ENCODE measurements around the gene MRPS2. TPM values are rescaled to one million over a fixed set of nuclear protein-coding genes. Genes with fewer than 3 reads are reported as not detected.
"Not testable (repeated sequence)": the region's sequence is repeated elsewhere in the genome, so short reads cannot be mapped to it uniquely, and the experiment has no call there.

Gene MRPS2
- total RNA-seq, 1 donor: 21.4 TPM

DNA sequence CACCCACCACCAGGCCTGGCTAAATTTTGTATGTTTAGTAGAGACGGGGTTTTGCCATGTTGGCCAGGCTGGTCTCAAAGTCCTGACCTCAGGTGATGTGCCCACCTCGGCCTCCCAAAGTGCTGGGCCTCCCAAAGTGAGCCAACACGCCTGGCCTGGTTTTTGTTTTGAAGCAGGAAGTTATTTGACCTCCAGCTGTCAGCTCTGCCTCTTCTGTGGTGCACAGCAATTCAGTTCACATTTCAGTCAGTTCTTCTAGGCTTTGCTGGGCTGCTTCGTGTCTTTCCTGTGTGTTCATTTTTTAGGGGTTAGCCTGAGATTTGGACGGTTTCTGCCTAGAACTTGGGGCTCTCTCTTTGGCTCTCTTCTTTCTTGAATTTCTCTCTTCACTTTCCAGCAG, 29.7 kb downstream of the MRPS2 start:
- TF ChIP-seq, protein P1, sequence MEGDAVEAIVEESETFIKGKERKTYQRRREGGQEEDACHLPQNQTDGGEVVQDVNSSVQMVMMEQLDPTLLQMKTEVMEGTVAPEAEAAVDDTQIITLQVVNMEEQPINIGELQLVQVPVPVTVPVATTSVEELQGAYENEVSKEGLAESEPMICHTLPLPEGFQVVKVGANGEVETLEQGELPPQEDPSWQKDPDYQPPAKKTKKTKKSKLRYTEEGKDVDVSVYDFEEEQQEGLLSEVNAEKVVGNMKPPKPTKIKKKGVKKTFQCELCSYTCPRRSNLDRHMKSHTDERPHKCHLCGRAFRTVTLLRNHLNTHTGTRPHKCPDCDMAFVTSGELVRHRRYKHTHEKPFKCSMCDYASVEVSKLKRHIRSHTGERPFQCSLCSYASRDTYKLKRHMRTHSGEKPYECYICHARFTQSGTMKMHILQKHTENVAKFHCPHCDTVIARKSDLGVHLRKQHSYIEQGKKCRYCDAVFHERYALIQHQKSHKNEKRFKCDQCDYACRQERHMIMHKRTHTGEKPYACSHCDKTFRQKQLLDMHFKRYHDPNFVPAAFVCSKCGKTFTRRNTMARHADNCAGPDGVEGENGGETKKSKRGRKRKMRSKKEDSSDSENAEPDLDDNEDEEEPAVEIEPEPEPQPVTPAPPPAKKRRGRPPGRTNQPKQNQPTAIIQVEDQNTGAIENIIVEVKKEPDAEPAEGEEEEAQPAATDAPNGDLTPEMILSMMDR (IDR thresholded peaks at IDR 0.05; ENCODE audit: insufficient read depth, low read length): no peak
- H3K4me3 ChIP-seq (ENCODE audit: low read depth, low read length): no peak overlapping the region
- no peak for DNase-seq (ENCODE audit: low read depth)

DNA sequence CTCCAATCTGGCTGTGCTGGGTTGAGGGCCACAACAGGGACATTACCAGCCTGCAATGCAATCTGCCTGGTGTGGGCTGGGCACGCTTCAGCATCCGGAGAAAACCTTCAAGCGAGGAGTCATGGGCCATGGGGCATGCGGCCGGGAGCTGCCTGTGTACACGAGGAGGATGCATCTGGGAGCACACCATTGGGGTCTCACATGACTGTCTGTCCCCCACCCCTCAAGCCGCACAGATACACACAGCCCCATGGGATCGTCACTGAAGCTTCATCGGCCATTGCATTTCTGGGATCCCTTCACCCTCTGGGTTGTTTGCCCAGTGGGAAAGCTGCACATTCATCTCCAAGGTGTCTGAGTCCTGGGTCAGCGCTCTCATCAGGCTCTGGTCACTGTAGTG, 30.6 kb downstream of the MRPS2 start:
- H3K4me3 ChIP-seq (ENCODE audit: low read depth, low read length): no peak overlapping the region
- TF ChIP-seq, protein P1 (IDR thresholded peaks at IDR 0.05; ENCODE audit: insufficient read depth, low read length): no peak

DNA sequence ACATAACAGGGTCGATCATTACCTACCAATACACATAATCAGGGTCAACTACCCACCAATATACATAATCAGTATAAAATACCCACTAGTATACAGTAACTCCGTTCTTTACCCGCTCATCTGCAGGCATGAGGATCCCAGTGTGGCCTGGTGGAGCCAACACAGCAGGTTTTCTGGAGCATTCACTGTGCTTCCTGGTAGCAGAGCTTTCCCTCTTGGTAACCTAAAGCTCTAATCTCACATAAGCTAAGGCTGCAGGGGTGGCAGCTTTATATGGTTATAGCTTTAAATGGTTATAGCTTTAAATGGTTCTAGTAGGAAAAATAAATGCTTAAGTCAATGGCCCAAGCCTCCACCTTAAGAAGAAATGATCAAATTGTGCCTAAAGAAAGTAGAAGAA, 32.6 kb downstream of the MRPS2 start:
- no peak for DNase-seq (ENCODE audit: low read depth)
- no peak overlapping the region for H3K4me3 ChIP-seq (ENCODE audit: low read depth, low read length)
- TF ChIP-seq, protein P1 (IDR thresholded peaks at IDR 0.05; ENCODE audit: insufficient read depth, low read length): no peak

More for the DNA sequence above, 30.6 kb downstream of the MRPS2 start:
- no peak for DNase-seq (ENCODE audit: low read depth)

DNA sequence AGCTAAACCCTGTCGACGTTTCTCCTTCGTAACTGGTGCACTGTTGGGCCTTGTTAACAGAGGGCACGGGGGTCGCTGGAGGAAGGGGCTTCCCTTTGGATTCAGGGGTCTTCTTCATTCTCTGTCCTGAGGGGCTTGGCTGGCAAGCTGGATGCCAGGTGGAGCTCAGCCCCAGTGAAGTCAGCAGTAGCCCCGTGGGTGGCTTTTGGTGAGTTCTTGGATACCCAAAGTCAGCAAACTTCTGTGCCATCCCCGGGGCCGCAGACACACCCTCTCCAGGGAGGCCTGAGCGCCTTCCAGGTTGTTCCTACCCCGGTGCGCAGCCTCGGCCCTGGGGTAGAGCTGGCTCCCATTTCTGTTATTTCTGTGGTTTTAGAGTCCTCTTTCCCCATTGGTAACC, 33.2 kb downstream of the MRPS2 start:
- H3K4me3 ChIP-seq (ENCODE audit: low read depth, low read length): no peak overlapping the region
- TF ChIP-seq, protein P1 (IDR thresholded peaks at IDR 0.05; ENCODE audit: insufficient read depth, low read length): no peak
- no peak for DNase-seq (ENCODE audit: low read depth)

DNA sequence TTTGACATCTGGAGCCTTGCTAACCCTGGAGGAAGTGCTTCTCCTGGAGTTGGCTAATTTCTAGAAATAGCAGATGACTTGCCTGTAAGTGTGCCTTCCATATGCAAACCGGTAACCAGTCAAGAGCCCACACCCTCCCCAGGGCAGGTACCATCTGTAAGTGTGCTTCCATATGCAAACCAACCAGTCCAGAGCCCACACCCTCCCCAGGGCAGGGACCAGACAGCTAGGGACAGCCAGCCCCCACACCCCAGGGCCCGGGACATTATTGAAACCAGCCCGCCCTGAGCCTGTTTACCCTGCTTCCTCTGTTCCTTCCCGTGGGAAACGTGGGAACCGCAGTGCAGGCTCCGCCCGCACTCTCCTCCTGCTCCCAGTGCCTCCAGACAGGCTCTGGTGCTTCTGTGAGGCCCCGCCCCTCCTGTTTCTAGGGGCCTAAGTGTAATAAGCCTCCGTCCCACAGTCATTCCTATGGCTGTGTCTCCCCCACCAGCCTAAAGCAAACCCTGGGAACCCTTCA, 33.8 kb downstream of the MRPS2 start:
- DNase-seq (ENCODE audit: low read depth); H3K4me3 ChIP-seq (ENCODE audit: low read depth, low read length): not testable (repeated sequence)

DNA sequence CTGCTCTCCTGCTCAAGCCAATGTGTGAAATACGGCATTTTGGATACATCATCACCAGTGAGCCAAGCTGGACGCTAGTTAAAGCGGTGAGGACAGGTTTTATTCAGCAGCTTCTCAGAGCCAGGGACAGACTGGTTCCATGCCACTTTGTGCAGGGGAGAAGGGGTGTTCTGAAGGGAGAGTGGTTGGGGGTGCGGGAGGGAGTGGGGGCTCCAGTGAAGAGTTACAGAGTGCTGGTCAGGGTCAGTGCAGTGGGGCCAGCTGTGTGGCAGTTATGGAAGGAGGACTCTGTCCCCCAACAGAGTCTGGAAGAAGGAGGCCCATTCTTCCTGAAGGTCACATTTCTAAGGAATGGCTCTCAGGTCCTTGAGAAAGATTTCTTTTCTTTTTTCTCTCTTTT, 34.3 kb downstream of the MRPS2 start:
- not testable (repeated sequence) for DNase-seq (ENCODE audit: low read depth); H3K4me3 ChIP-seq (ENCODE audit: low read depth, low read length)

DNA sequence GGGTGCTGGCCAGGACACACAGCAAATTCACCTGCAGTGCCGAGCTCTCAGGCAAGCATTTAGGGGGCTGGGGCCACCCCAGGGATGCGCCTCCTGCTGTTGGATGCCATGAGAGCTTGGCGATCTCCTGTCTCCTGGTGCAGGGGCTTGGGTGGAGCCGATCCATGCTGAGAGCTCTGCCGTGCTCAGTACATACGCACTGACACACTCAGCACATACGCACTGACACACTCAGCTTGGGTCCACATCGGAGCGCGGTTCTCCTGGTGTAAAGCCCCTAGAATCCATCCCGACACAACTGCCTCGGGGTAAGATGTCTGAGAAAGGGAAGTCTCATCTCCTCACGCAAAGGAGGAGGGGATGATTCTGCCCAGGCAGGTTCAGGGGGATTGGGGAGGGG, 35.1 kb downstream of the MRPS2 start:
- not testable (repeated sequence) for H3K4me3 ChIP-seq (ENCODE audit: low read depth, low read length); DNase-seq (ENCODE audit: low read depth)

DNA sequence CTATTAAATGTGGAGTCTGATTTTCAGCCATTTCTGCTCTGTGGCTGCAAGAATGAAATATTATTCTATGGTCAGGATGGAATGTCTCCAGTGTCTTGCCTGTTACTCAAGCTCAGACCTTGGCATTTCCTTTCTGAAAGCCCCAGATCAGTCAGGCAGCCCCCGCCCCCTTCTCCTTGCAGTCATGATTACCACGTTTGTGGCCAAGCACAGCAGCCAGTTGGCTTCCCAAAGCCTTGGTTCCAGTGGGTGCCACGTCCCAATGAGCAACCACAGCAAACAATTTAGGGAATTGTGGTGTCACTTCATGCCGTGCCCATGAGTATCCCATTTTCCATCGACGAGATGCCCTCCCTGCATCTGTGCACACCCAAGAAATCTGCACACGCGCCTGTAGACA, 35.7 kb downstream of the MRPS2 start:
- no peak overlapping the region for H3K4me3 ChIP-seq (ENCODE audit: low read depth, low read length)
- peak; percentile 9 for DNase-seq (ENCODE audit: low read depth)
- TF ChIP-seq, protein P1 (IDR thresholded peaks at IDR 0.05; ENCODE audit: insufficient read depth, low read length): no peak

DNA sequence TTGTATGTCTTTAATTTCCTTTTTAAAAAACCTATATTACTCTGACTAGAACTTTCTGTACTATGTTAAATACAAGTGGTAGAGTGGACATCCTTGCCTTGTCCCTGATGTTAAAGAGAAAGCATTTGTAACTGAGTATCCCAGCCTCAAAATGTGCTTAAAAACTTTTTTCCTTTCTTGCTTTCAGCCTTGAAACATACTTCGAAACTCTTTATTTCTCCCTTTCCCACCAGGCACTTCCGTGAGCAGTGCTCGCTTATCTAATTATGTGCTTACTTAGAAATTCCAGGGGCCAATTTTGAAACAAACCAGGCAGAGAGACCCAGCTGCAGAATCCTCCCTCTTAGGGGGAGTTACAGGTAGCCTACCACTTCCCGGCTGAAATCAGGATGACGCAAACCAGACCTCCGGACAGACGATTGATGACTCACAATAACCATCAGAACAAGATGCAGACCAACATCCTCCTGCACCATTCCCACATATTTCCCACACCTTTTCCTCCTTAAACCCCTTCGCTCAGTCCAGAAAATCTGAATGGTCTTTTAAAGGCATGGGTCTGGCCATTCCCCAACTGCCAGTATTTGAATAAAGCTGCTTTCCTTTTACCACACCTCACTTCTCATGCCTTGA, 42.9 kb downstream of the MRPS2 start:
- peak; percentile 20 for DNase-seq (ENCODE audit: low read depth)
- not testable (repeated sequence) for H3K4me3 ChIP-seq (ENCODE audit: low read depth, low read length)
